Tongue (tissue), 2 donors: ENCODE measurements around the gene SPZ1. TPM values are rescaled to one million over a fixed set of nuclear protein-coding genes. Genes with fewer than 3 reads are reported as not detected.
"Not testable (repeated sequence)": the region's sequence is repeated elsewhere in the genome, so short reads cannot be mapped to it uniquely, and the experiment has no call there.

Source experiments
- DNase-seq: peaks from one replicate; pipeline ENCODE4 v3.0.0-alpha.2; 2015
- total RNA-seq: library from RNA; depleted of rRNA; stranded (reverse); fragments of >200 nt; gene quantifications from one replicate; pipeline ENCODE4 v1.2.3, GENCODE V29; 2014

The SPZ1 gene
- not detected for total RNA-seq

- no peak for DNase-seq
These were observed at the start of gene SPZ1 for GRCh38 chr5:80319702-80320101. Gene SPZ1, plus strand, starts transcription at chr5:80320002. Its CDS starts 214 bp downstream, at chr5:80320216.

- not testable (repeated sequence) for DNase-seq
These were observed 49.3 kb upstream of the SPZ1 start for GRCh38 chr5:80270543-80270942.

- peak; percentile 71 for DNase-seq
These were observed 44.5 kb upstream of the SPZ1 start for GRCh38 chr5:80275347-80275746.

GRCh38 chr5:80276186-80276585 is 43.6 kb upstream of the SPZ1 start:
- no peak for DNase-seq

GRCh38 chr5:80277191-80277590 is 42.6 kb upstream of the SPZ1 start:
- peak; percentile 48 for DNase-seq

- no peak for DNase-seq
These were observed 37.7 kb upstream of the SPZ1 start for GRCh38 chr5:80282054-80282453.

GRCh38 chr5:80283360-80283759 is 36.4 kb upstream of the SPZ1 start:
- no peak for DNase-seq

- DNase-seq, result no peak
These were observed 35.1 kb upstream of the SPZ1 start for GRCh38 chr5:80284720-80285119.

GRCh38 chr5:80288177-80288576 is 31.6 kb upstream of the SPZ1 start:
- no peak for DNase-seq

GRCh38 chr5:80289320-80289719 is 30.5 kb upstream of the SPZ1 start:
- no peak for DNase-seq

GRCh38 chr5:80291761-80292160 is 28.0 kb upstream of the SPZ1 start:
- no peak for DNase-seq

- peak; percentile 5 for DNase-seq
These were observed 23.7 kb upstream of the SPZ1 start for GRCh38 chr5:80296121-80296520.

- no peak for DNase-seq
These were observed 20.2 kb upstream of the SPZ1 start for GRCh38 chr5:80299601-80300000.

- DNase-seq, result no peak
These were observed 19.7 kb upstream of the SPZ1 start for GRCh38 chr5:80300125-80300524.

- DNase-seq, result not testable (repeated sequence)
These were observed 19.0 kb upstream of the SPZ1 start for GRCh38 chr5:80300796-80301195.

- DNase-seq, result not testable (repeated sequence)
These were observed 18.5 kb upstream of the SPZ1 start for GRCh38 chr5:80301342-80301741.

- DNase-seq, result no peak
These were observed 17.2 kb upstream of the SPZ1 start for GRCh38 chr5:80302636-80303035.

GRCh38 chr5:80308526-80308925 is 11.3 kb upstream of the SPZ1 start:
- DNase-seq, result no peak

GRCh38 chr5:80309871-80310665 is 9.7 kb upstream of the SPZ1 start:
- DNase-seq, result no peak

- no peak for DNase-seq
These were observed 4.6 kb upstream of the SPZ1 start for GRCh38 chr5:80315244-80315643.

GRCh38 chr5:80318212-80318611 is 1.6 kb upstream of the SPZ1 start:
- peak; percentile 50 for DNase-seq

- DNase-seq, result no peak
These were observed 5.1 kb downstream of the SPZ1 start for GRCh38 chr5:80324912-80325311.

- DNase-seq, result no peak
These were observed 6.7 kb downstream of the SPZ1 start for GRCh38 chr5:80326468-80326867.

GRCh38 chr5:80337379-80337778 is 17.6 kb downstream of the SPZ1 start:
- no peak for DNase-seq
